ENCODE data around the gene ETV4. TPM values are rescaled to one million over a fixed set of nuclear protein-coding genes. Genes with fewer than 3 reads are reported as not detected.

The ETV4 gene
- total and polyA plus RNA-seq, 2 of the 13 experiments (the other 11 are each of a cell fraction or from before 2014, with no cell fraction given): 128 to 330 TPM

- TF ChIP-seq PATZ1 (CRISPR knock-in tag; IDR thresholded peaks at IDR 0.05): peak; percentile 29; the same call in 1 of the 2 replicates
- TF ChIP-seq HDAC6 (IDR thresholded peaks at IDR 0.05; ENCODE audit: low read depth, low read length): no peak
- no peak for TF ChIP-seq U2AF2 (IDR thresholded peaks at IDR 0.05; ENCODE audit: low read depth, low read length)
- TF ChIP-seq USF2 (IDR thresholded peaks at IDR 0.05; ENCODE audit: low read depth, low read length): no peak
- TF ChIP-seq USF2 (CRISPR knock-in tag; IDR thresholded peaks at IDR 0.05; ENCODE audit: borderline replicate concordance): no peak
- TF ChIP-seq FOXM1 (CRISPR knock-in tag; IDR thresholded peaks at IDR 0.05): no peak
- 0 out of 4 replicates have a peak, but pooled peaks of 1 of the 2 experiments have one; percentile 12 for TF ChIP-seq ATF4 (CRISPR knock-in tag; IDR thresholded peaks at IDR 0.05)
- TF ChIP-seq POLR2AphosphoS2 (IDR thresholded peaks at IDR 0.05; ENCODE audit: low read depth, low read length): 0 out of 2 replicates have a peak, but pooled peaks have one; percentile 23
- TF ChIP-seq KDM3A (CRISPR knock-in tag; IDR thresholded peaks at IDR 0.05; ENCODE audit: low read depth): no peak
- TF ChIP-seq ETV6 (CRISPR knock-in tag; conservative IDR thresholded peaks at IDR 0.05): no peak
- peak; percentile 41 for TF ChIP-seq RARA (CRISPR knock-in tag; IDR thresholded peaks at IDR 0.05)
- TF ChIP-seq SMAD3 (CRISPR knock-in tag; IDR thresholded peaks at IDR 0.05): peak; percentile 14; the same call in 1 of the 2 replicates
- TF ChIP-seq SOX13 (IDR thresholded peaks at IDR 0.05): no peak
- TF ChIP-seq SOX13 (CRISPR knock-in tag; conservative IDR thresholded peaks at IDR 0.05 in 1 of 2, IDR thresholded peaks at IDR 0.05 in 1 of 2): 0 out of 4 replicates have a peak, but pooled peaks of 1 of the 2 experiments have one; percentile 20
- no peak for TF ChIP-seq RAD21 (CRISPR knock-in tag; IDR thresholded peaks at IDR 0.05)
- TF ChIP-seq SALL1 (CRISPR knock-in tag; IDR thresholded peaks at IDR 0.05): 0 out of 2 replicates have a peak, but pooled peaks have one; percentile 6
- peak; percentile 38; the same call in 1 of the 2 replicates for TF ChIP-seq ZNF24 (IDR thresholded peaks at IDR 0.05)
- peak; percentile 95 for TF ChIP-seq ZNF770 (CRISPR knock-in tag; IDR thresholded peaks at IDR 0.05)
- TF ChIP-seq FOSL2 (CRISPR knock-in tag; IDR thresholded peaks at IDR 0.05): peak; percentile 96
- TF ChIP-seq GABPA (IDR thresholded peaks at IDR 0.05; ENCODE audit: low read depth, low read length): no peak
- TF ChIP-seq GABPA (CRISPR knock-in tag; IDR thresholded peaks at IDR 0.05; ENCODE audit: low read depth): peak; percentile 17; the same call in 1 of the 2 replicates
- TF ChIP-seq ZNF878 (CRISPR knock-in tag; IDR thresholded peaks at IDR 0.05): peak; percentile 79; the same call in 1 of the 2 replicates
- TF ChIP-seq ATF3 (CRISPR knock-in tag; IDR thresholded peaks at IDR 0.05): peak; percentile 82
- 0 out of 2 replicates have a peak, but pooled peaks have one; percentile 5 for TF ChIP-seq ZNF766 (CRISPR knock-in tag; IDR thresholded peaks at IDR 0.05; ENCODE audit: borderline replicate concordance)
- no peak for TF ChIP-seq ZNF441 (CRISPR knock-in tag; IDR thresholded peaks at IDR 0.05; ENCODE audit: borderline replicate concordance)
These were observed 14.2 kb downstream of the ETV4 start (continued) for GRCh38 chr17:43531955-43532354.
